ENCODE results near the gene HTR1E. TPM values are rescaled to one million over a fixed set of nuclear protein-coding genes. Genes with fewer than 3 reads are reported as not detected.

HTR1E gene
- total RNA-seq, 2 experiments from 2014 or later, result not detected

GRCh38 chr6:86966271-86966670, 28.9 kb downstream of the HTR1E start:
- Mint-ChIP-seq H3K27me3 (peaks cover 11% of the 10 kb centered on the region), H3K9me3 (no peaks in the 10 kb centered on the region), H3K4me1 (ENCODE audit: low read depth) (no peaks in the 10 kb centered on the region), H3K4me3 (no peak overlapping the region), H3K36me3 (ENCODE audit: low read depth) (no peaks in the 10 kb centered on the region), H3K27ac (no peak overlapping the region)
- ChIA-PET POLR2A (no interaction called here), CTCF (no interaction called here)
- Histone ChIP-seq H3K27ac (ENCODE audit: low read depth in 1 of 2, low read length in 2 of 2) (no peak overlapping the region), H3K36me3 (ENCODE audit: insufficient read depth, low read length) (no peaks in the 10 kb centered on the region), H3K4me3 (ENCODE audit: low read length) (no peak overlapping the region), H3K27me3 (ENCODE audit: control insufficient read depth in 1 of 2, insufficient read depth in 2 of 2, low read length in 2 of 2) (no peaks in the 10 kb centered on the region), H3K4me1 (ENCODE audit: insufficient read depth, low read length) (no peaks in the 10 kb centered on the region), H3K9me3 (ENCODE audit: control insufficient read depth in 1 of 2, insufficient read depth in 1 of 2, low read length in 2 of 2) (no peaks in the 10 kb centered on the region)
- DNase-seq (no peak), ATAC-seq (ENCODE audit: poor library complexity) (no peak)
- TF ChIP-seq, protein P1, sequence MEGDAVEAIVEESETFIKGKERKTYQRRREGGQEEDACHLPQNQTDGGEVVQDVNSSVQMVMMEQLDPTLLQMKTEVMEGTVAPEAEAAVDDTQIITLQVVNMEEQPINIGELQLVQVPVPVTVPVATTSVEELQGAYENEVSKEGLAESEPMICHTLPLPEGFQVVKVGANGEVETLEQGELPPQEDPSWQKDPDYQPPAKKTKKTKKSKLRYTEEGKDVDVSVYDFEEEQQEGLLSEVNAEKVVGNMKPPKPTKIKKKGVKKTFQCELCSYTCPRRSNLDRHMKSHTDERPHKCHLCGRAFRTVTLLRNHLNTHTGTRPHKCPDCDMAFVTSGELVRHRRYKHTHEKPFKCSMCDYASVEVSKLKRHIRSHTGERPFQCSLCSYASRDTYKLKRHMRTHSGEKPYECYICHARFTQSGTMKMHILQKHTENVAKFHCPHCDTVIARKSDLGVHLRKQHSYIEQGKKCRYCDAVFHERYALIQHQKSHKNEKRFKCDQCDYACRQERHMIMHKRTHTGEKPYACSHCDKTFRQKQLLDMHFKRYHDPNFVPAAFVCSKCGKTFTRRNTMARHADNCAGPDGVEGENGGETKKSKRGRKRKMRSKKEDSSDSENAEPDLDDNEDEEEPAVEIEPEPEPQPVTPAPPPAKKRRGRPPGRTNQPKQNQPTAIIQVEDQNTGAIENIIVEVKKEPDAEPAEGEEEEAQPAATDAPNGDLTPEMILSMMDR (IDR thresholded peaks at IDR 0.05), result no peak
- intact Hi-C loops (cut with DNase I, micrococcal nuclease), result no loop called here

GRCh38 chr6:86969573-86969972, 32.2 kb downstream of the HTR1E start:
- H3K4me1 Mint-ChIP-seq (ENCODE audit: low read depth), result no peaks in the 10 kb centered on the region
- Histone ChIP-seq H3K9me3 (ENCODE audit: control insufficient read depth in 1 of 2, insufficient read depth in 1 of 2, low read length in 2 of 2) (no peaks in the 10 kb centered on the region), H3K27ac (ENCODE audit: low read depth in 1 of 2, low read length in 2 of 2) (no peak overlapping the region), H3K36me3 (ENCODE audit: insufficient read depth, low read length) (no peaks in the 10 kb centered on the region), H3K27me3 (ENCODE audit: control insufficient read depth in 1 of 2, insufficient read depth in 2 of 2, low read length in 2 of 2) (no peaks in the 10 kb centered on the region), H3K4me1 (ENCODE audit: insufficient read depth, low read length) (no peaks in the 10 kb centered on the region), H3K4me3 (ENCODE audit: low read length) (no peak overlapping the region)
- ATAC-seq (ENCODE audit: poor library complexity), result no peak
- H3K4me3 Mint-ChIP-seq, result no peak overlapping the region
- intact Hi-C loops (cut with DNase I, micrococcal nuclease), result no loop called here
- DNase-seq, result no peak
- ChIA-PET CTCF (no interaction called here), POLR2A (no interaction called here)
- peaks cover 11% of the 10 kb centered on the region for H3K27me3 Mint-ChIP-seq
- H3K36me3 Mint-ChIP-seq (ENCODE audit: low read depth), result no peaks in the 10 kb centered on the region
- no peaks in the 10 kb centered on the region for H3K9me3 Mint-ChIP-seq
- TF ChIP-seq, protein P1 (IDR thresholded peaks at IDR 0.05), result no peak
- no peak overlapping the region for H3K27ac Mint-ChIP-seq

- ATAC-seq (ENCODE audit: poor library complexity), result no peak
- Histone ChIP-seq H3K27ac (ENCODE audit: low read depth in 1 of 2, low read length in 2 of 2) (no peak overlapping the region), H3K4me3 (ENCODE audit: low read length) (no peak overlapping the region), H3K4me1 (ENCODE audit: insufficient read depth, low read length) (no peaks in the 10 kb centered on the region), H3K9me3 (ENCODE audit: control insufficient read depth in 1 of 2, insufficient read depth in 1 of 2, low read length in 2 of 2) (no peaks in the 10 kb centered on the region), H3K36me3 (ENCODE audit: insufficient read depth, low read length) (no peaks in the 10 kb centered on the region), H3K27me3 (ENCODE audit: control insufficient read depth in 1 of 2, insufficient read depth in 2 of 2, low read length in 2 of 2) (no peaks in the 10 kb centered on the region)
- intact Hi-C loops (cut with DNase I, micrococcal nuclease), result no loop called here
- Mint-ChIP-seq H3K27ac (no peak overlapping the region), H3K4me3 (no peak overlapping the region), H3K36me3 (ENCODE audit: low read depth) (no peaks in the 10 kb centered on the region), H3K27me3 (no peaks in the 10 kb centered on the region), H3K4me1 (ENCODE audit: low read depth) (no peaks in the 10 kb centered on the region), H3K9me3 (no peaks in the 10 kb centered on the region)
- ChIA-PET POLR2A (no interaction called here), CTCF (no interaction called here)
- TF ChIP-seq, protein P1 (IDR thresholded peaks at IDR 0.05), result no peak
- no peak for DNase-seq
These were observed 35.8 kb downstream of the HTR1E start for GRCh38 chr6:86973088-86973487.

Measured in CD4-positive, alpha-beta T cell (primary cell).